ENCODE measurements around the gene LCN10. TPM values are rescaled to one million over a fixed set of nuclear protein-coding genes. Genes with fewer than 3 reads are reported as not detected.

The LCN10 gene
- polyA plus RNA-seq, 2 donors = 5.3 to 14.9 TPM

GRCh38 chr9:136723989-136724388, 18.8 kb downstream of the LCN10 start:
- Histone ChIP-seq H3K9me3 (ENCODE audit: control insufficient read depth in 2 of 2, insufficient read depth in 1 of 2, low read depth in 1 of 2, low read length in 1 of 2) (no peaks in the 10 kb centered on the region), H3K27ac (ENCODE audit: low read depth in 2 of 2, low read length in 1 of 2) (no peak overlapping the region), H3K4me3 (ENCODE audit: low read depth in 1 of 2, low read length in 2 of 2) (no peak overlapping the region), H3K4me1 (ENCODE audit: control insufficient read depth in 2 of 2, insufficient read depth in 2 of 2, low read length in 1 of 2) (peaks cover 11 to 44% of the 10 kb centered on the region in 2 donors), H3K36me3 (ENCODE audit: control insufficient read depth in 2 of 2, insufficient read depth in 2 of 2, low read length in 1 of 2) (peaks cover 14 to 45% of the 10 kb centered on the region in 2 donors), H3K27me3 (ENCODE audit: control insufficient read depth in 1 of 2, insufficient read depth in 2 of 2, low read length in 2 of 2) (no peaks in the 10 kb centered on the region)
- 92 to 94% methylated on average over 8 of the region's 8 CpGs for WGBS, 2 donors

- Histone ChIP-seq H3K4me1 (ENCODE audit: control insufficient read depth in 2 of 2, insufficient read depth in 2 of 2, low read length in 1 of 2) (peaks cover 9 to 43% of the 10 kb centered on the region in 2 donors), H3K36me3 (ENCODE audit: control insufficient read depth in 2 of 2, insufficient read depth in 2 of 2, low read length in 1 of 2) (peaks cover 14 to 45% of the 10 kb centered on the region in 2 donors), H3K27ac (ENCODE audit: low read depth in 2 of 2, low read length in 1 of 2) (no peak overlapping the region), H3K9me3 (ENCODE audit: control insufficient read depth in 2 of 2, insufficient read depth in 1 of 2, low read depth in 1 of 2, low read length in 1 of 2) (no peaks in the 10 kb centered on the region), H3K4me3 (ENCODE audit: low read depth in 1 of 2, low read length in 2 of 2) (no peak overlapping the region), H3K27me3 (ENCODE audit: control insufficient read depth in 1 of 2, insufficient read depth in 2 of 2, low read length in 2 of 2) (no peaks in the 10 kb centered on the region)
- 87 to 89% methylated on average over 32 of the region's 32 CpGs for WGBS, 2 donors
Observed at GRCh38 chr9:136723362-136723976, 19.3 kb downstream of the LCN10 start.

- no peaks in the 10 kb centered on the region for H3K9me3 ChIP-seq (ENCODE audit: control insufficient read depth in 2 of 2, insufficient read depth in 1 of 2, low read depth in 1 of 2, low read length in 1 of 2)
- H3K27me3 ChIP-seq (ENCODE audit: control insufficient read depth in 1 of 2, insufficient read depth in 2 of 2, low read length in 2 of 2) = no peaks in the 10 kb centered on the region
- 79 to 82% methylated on average over 24 of the region's 24 CpGs for WGBS, 2 donors
- peaks cover 9 to 43% of the 10 kb centered on the region in 2 donors for H3K4me1 ChIP-seq (ENCODE audit: control insufficient read depth in 2 of 2, insufficient read depth in 2 of 2, low read length in 1 of 2)
- H3K36me3 ChIP-seq (ENCODE audit: control insufficient read depth in 2 of 2, insufficient read depth in 2 of 2, low read length in 1 of 2) = peaks cover 14 to 45% of the 10 kb centered on the region in 2 donors
- H3K4me3 ChIP-seq (ENCODE audit: low read depth in 1 of 2, low read length in 2 of 2) = no peak overlapping the region
- no peak overlapping the region for H3K27ac ChIP-seq (ENCODE audit: low read depth in 2 of 2, low read length in 1 of 2)
Observed at GRCh38 chr9:136722969-136723356, 19.8 kb downstream of the LCN10 start.

GRCh38 chr9:136722093-136722968, 20.4 kb downstream of the LCN10 start:
- Histone ChIP-seq H3K9me3 (ENCODE audit: control insufficient read depth in 2 of 2, insufficient read depth in 1 of 2, low read depth in 1 of 2, low read length in 1 of 2) (no peaks in the 10 kb centered on the region), H3K4me3 (ENCODE audit: low read depth in 1 of 2, low read length in 2 of 2) (no peak overlapping the region), H3K36me3 (ENCODE audit: control insufficient read depth in 2 of 2, insufficient read depth in 2 of 2, low read length in 1 of 2) (peaks cover 14 to 45% of the 10 kb centered on the region in 2 donors), H3K27me3 (ENCODE audit: control insufficient read depth in 1 of 2, insufficient read depth in 2 of 2, low read length in 2 of 2) (no peaks in the 10 kb centered on the region), H3K27ac (ENCODE audit: low read depth in 2 of 2, low read length in 1 of 2) (peak overlapping the region in 1 of 2 donors; percentile 23), H3K4me1 (ENCODE audit: control insufficient read depth in 2 of 2, insufficient read depth in 2 of 2, low read length in 1 of 2) (peaks cover 9 to 43% of the 10 kb centered on the region in 2 donors)
- 75 to 76% methylated on average over 27 to 31 of the region's 31 CpGs for WGBS, 2 donors

- no peaks in the 10 kb centered on the region for H3K27me3 ChIP-seq (ENCODE audit: control insufficient read depth in 1 of 2, insufficient read depth in 2 of 2, low read length in 2 of 2)
- WGBS, 2 donors = 44 to 55% methylated on average over 28 to 30 of the region's 30 CpGs
- peaks cover 9 to 39% of the 10 kb centered on the region in 2 donors for H3K4me1 ChIP-seq (ENCODE audit: control insufficient read depth in 2 of 2, insufficient read depth in 2 of 2, low read length in 1 of 2)
- H3K9me3 ChIP-seq (ENCODE audit: control insufficient read depth in 2 of 2, insufficient read depth in 1 of 2, low read depth in 1 of 2, low read length in 1 of 2) = no peaks in the 10 kb centered on the region
- H3K4me3 ChIP-seq (ENCODE audit: low read depth in 1 of 2, low read length in 2 of 2) = no peak overlapping the region
- H3K36me3 ChIP-seq (ENCODE audit: control insufficient read depth in 2 of 2, insufficient read depth in 2 of 2, low read length in 1 of 2) = peaks cover 14 to 43% of the 10 kb centered on the region in 2 donors
- H3K27ac ChIP-seq (ENCODE audit: low read depth in 2 of 2, low read length in 1 of 2) = peak overlapping the region in 1 of 2 donors; percentile 23
Observed at GRCh38 chr9:136721339-136722092, 21.2 kb downstream of the LCN10 start.

GRCh38 chr9:136720898-136721338, 21.8 kb downstream of the LCN10 start:
- Histone ChIP-seq H3K4me1 (ENCODE audit: control insufficient read depth in 2 of 2, insufficient read depth in 2 of 2, low read length in 1 of 2) (peaks cover 9 to 35% of the 10 kb centered on the region in 2 donors), H3K36me3 (ENCODE audit: control insufficient read depth in 2 of 2, insufficient read depth in 2 of 2, low read length in 1 of 2) (peaks cover 11 to 38% of the 10 kb centered on the region in 2 donors), H3K4me3 (ENCODE audit: low read depth in 1 of 2, low read length in 2 of 2) (no peak overlapping the region), H3K27ac (ENCODE audit: low read depth in 2 of 2, low read length in 1 of 2) (peak overlapping the region in 1 of 2 donors; percentile 50), H3K9me3 (ENCODE audit: control insufficient read depth in 2 of 2, insufficient read depth in 1 of 2, low read depth in 1 of 2, low read length in 1 of 2) (no peaks in the 10 kb centered on the region), H3K27me3 (ENCODE audit: control insufficient read depth in 1 of 2, insufficient read depth in 2 of 2, low read length in 2 of 2) (no peaks in the 10 kb centered on the region)
- 56 to 65% methylated on average over 11 of the region's 11 CpGs for WGBS, 2 donors

- Histone ChIP-seq H3K27me3 (ENCODE audit: control insufficient read depth in 1 of 2, insufficient read depth in 2 of 2, low read length in 2 of 2) (no peaks in the 10 kb centered on the region), H3K36me3 (ENCODE audit: control insufficient read depth in 2 of 2, insufficient read depth in 2 of 2, low read length in 1 of 2) (peaks cover 10 to 34% of the 10 kb centered on the region in 2 donors), H3K4me1 (ENCODE audit: control insufficient read depth in 2 of 2, insufficient read depth in 2 of 2, low read length in 1 of 2) (peaks cover 9 to 31% of the 10 kb centered on the region in 2 donors), H3K27ac (ENCODE audit: low read depth in 2 of 2, low read length in 1 of 2) (peak overlapping the region in 1 of 2 donors; percentile 50), H3K9me3 (ENCODE audit: control insufficient read depth in 2 of 2, insufficient read depth in 1 of 2, low read depth in 1 of 2, low read length in 1 of 2) (no peaks in the 10 kb centered on the region), H3K4me3 (ENCODE audit: low read depth in 1 of 2, low read length in 2 of 2) (no peak overlapping the region)
- WGBS, 2 donors = 34 to 44% methylated on average over 20 of the region's 20 CpGs
Observed at GRCh38 chr9:136720251-136720897, 22.4 kb downstream of the LCN10 start.

- peaks cover 9 to 29% of the 10 kb centered on the region in 2 donors for H3K4me1 ChIP-seq (ENCODE audit: control insufficient read depth in 2 of 2, insufficient read depth in 2 of 2, low read length in 1 of 2)
- no peak overlapping the region for H3K4me3 ChIP-seq (ENCODE audit: low read depth in 1 of 2, low read length in 2 of 2)
- H3K36me3 ChIP-seq (ENCODE audit: control insufficient read depth in 2 of 2, insufficient read depth in 2 of 2, low read length in 1 of 2) = peaks cover 5 to 29% of the 10 kb centered on the region in 2 donors
- H3K9me3 ChIP-seq (ENCODE audit: control insufficient read depth in 2 of 2, insufficient read depth in 1 of 2, low read depth in 1 of 2, low read length in 1 of 2) = no peaks in the 10 kb centered on the region
- no peaks in the 10 kb centered on the region for H3K27me3 ChIP-seq (ENCODE audit: control insufficient read depth in 1 of 2, insufficient read depth in 2 of 2, low read length in 2 of 2)
- H3K27ac ChIP-seq (ENCODE audit: low read depth in 2 of 2, low read length in 1 of 2) = no peak overlapping the region
- 46 to 47% methylated on average over 23 to 24 of the region's 24 CpGs for WGBS, 2 donors
Observed at GRCh38 chr9:136719195-136719880, 23.4 kb downstream of the LCN10 start.

Data from esophagus (tissue), 2 donors.